ENCODE data around the gene RHAG. TPM values are rescaled to one million over a fixed set of nuclear protein-coding genes. Genes with fewer than 3 reads are reported as not detected.

Gene RHAG
- not detected in 3 replicates for total RNA-seq

DNA sequence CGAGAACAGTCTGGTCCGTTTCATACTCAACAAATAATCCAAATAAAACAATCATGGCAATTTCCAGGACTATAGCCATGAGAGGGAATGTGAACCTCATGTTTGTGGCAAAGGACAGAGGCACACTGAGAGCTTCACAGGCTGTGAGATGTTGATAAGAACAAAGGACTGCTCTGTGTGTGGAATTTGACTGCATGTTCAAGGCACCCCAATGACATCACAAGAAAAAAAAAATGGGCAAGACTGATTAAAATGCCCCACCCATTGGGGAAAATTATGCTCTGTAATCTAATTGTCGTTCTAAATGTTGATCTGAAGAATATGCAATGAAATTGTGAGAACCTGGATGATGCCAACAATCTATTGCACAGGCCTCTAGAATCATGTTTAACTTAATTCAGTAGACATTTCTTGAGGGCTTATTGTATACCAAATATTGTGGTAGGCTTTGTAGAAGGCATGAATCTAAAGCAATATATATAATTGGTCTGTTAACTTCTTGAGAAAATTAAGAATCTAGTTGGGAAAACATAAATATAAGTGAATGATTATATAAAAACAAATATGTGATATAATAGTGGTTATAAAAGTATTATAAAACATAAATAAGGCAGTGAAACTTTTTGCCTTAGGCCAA, at the start of gene RHAG:
Gene RHAG (minus strand): TSS at position 127 of the 637 bp plus-strand sequence. CDS start 27 bp downstream, at position 100.
- H3K4me3 Mint-ChIP-seq: no peak within 1 kb of the TSS
- H3K27ac Mint-ChIP-seq: no peak within 1 kb of the TSS
- H3K27me3 Mint-ChIP-seq (ENCODE audit: low read depth): no peaks in the 10 kb centered on the region
- peaks cover 3% of the 10 kb centered on the region for H3K4me1 Mint-ChIP-seq
- H3K36me3 Mint-ChIP-seq: no peaks in the 10 kb centered on the region
- TF ChIP-seq, protein P1, sequence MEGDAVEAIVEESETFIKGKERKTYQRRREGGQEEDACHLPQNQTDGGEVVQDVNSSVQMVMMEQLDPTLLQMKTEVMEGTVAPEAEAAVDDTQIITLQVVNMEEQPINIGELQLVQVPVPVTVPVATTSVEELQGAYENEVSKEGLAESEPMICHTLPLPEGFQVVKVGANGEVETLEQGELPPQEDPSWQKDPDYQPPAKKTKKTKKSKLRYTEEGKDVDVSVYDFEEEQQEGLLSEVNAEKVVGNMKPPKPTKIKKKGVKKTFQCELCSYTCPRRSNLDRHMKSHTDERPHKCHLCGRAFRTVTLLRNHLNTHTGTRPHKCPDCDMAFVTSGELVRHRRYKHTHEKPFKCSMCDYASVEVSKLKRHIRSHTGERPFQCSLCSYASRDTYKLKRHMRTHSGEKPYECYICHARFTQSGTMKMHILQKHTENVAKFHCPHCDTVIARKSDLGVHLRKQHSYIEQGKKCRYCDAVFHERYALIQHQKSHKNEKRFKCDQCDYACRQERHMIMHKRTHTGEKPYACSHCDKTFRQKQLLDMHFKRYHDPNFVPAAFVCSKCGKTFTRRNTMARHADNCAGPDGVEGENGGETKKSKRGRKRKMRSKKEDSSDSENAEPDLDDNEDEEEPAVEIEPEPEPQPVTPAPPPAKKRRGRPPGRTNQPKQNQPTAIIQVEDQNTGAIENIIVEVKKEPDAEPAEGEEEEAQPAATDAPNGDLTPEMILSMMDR (IDR thresholded peaks at IDR 0.05; ENCODE audit: unreplicated experiment): no peak
- no peaks in the 10 kb centered on the region for H3K9me3 Mint-ChIP-seq
- DNase-seq (ENCODE audit: low spot score in 2 of 2, unreplicated experiment in 2 of 2): no peak

DNA sequence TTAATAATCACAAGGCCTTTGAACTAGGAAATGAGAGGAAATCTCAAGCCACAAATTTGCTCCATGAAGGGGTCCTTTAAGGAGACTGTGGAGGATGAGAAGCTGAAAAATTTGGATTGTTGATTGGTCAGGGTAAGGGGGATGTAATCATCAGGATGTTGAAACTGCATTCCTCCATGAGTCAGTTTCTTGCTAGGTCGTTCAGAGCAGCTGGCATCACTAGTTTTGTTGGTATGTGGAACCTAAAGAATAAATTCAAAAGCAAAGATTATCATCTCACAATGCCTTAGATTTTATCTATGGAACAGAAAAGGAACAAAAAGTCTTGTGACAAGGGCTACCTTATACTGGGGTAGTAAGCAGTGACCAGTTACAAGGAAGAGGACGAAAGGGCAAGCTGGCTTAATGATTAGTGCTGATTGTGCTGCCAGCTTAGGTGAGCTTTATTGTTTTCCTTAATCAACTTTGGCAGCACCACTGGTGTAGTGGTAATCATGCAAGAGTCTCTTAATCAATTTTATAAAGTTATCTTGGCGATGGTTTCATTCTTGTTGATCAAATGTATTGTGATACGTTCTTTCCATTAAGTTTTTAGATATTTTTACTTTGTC, 40.1 kb upstream of the RHAG start:
- H3K9me3 Mint-ChIP-seq: peaks cover 10% of the 10 kb centered on the region
- TF ChIP-seq, protein P1 (IDR thresholded peaks at IDR 0.05; ENCODE audit: unreplicated experiment): no peak
- DNase-seq (ENCODE audit: low spot score in 2 of 2, unreplicated experiment in 2 of 2): no peak
- H3K27me3 Mint-ChIP-seq (ENCODE audit: low read depth): peaks cover 6% of the 10 kb centered on the region
- H3K4me1 Mint-ChIP-seq: peaks cover 15% of the 10 kb centered on the region
- no peak overlapping the region for H3K27ac Mint-ChIP-seq
- H3K4me3 Mint-ChIP-seq: no peak overlapping the region
- H3K36me3 Mint-ChIP-seq: peaks cover 2% of the 10 kb centered on the region

DNA sequence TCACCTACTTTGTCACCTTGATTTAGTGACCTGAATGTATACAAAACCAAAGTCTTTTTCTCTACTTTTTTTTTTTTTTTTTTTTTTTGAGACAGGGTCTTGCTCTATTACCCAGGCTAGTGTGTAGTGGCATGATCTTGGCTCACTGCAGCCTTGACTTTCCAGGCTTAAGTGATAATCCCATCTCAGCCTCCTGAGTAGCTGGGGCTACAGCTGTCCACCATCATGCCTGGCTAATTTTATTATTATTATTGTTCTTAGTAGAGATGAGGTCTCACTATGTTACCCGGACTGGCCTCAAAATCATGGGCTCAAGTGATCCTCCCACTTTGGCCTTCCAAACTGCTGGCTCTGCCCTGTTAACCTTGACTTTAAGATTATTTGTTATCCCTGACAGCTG, 39.2 kb upstream of the RHAG start:
- Mint-ChIP-seq H3K9me3 (peaks cover 15% of the 10 kb centered on the region), H3K27me3 (ENCODE audit: low read depth) (peaks cover 6% of the 10 kb centered on the region), H3K27ac (no peak overlapping the region), H3K4me3 (no peak overlapping the region), H3K4me1 (peaks cover 15% of the 10 kb centered on the region), H3K36me3 (peaks cover 8% of the 10 kb centered on the region)
- TF ChIP-seq, protein P1 (IDR thresholded peaks at IDR 0.05; ENCODE audit: unreplicated experiment): no peak
- no peak for DNase-seq (ENCODE audit: low spot score in 2 of 2, unreplicated experiment in 2 of 2)

DNA sequence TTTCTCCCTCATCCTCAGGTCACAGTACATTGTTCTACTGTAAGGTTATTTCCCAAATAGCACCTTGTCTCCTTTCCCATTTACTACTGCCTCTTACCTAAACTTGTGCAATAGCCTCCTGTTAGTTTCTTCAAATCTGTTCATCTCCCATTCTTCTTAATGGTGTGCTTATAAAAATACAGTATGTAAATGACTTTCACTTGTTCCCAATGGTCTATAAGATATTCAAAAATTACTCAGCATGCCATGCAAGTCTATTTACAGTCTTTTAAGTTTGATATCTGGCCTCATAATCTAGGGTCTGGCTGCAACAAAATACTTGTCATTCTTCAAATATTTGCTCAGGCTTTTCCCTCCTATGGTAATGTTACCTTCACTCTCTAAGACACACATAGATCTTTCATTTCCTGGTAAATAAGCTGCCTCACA, 31.5 kb upstream of the RHAG start:
- no peak overlapping the region for H3K27ac Mint-ChIP-seq
- H3K4me1 Mint-ChIP-seq: peaks cover 15% of the 10 kb centered on the region
- H3K36me3 Mint-ChIP-seq: peaks cover 8% of the 10 kb centered on the region
- H3K27me3 Mint-ChIP-seq (ENCODE audit: low read depth): no peaks in the 10 kb centered on the region
- TF ChIP-seq, protein P1 (IDR thresholded peaks at IDR 0.05; ENCODE audit: unreplicated experiment): no peak
- DNase-seq (ENCODE audit: low spot score in 2 of 2, unreplicated experiment in 2 of 2): no peak
- peaks cover 15% of the 10 kb centered on the region for H3K9me3 Mint-ChIP-seq
- no peak overlapping the region for H3K4me3 Mint-ChIP-seq

DNA sequence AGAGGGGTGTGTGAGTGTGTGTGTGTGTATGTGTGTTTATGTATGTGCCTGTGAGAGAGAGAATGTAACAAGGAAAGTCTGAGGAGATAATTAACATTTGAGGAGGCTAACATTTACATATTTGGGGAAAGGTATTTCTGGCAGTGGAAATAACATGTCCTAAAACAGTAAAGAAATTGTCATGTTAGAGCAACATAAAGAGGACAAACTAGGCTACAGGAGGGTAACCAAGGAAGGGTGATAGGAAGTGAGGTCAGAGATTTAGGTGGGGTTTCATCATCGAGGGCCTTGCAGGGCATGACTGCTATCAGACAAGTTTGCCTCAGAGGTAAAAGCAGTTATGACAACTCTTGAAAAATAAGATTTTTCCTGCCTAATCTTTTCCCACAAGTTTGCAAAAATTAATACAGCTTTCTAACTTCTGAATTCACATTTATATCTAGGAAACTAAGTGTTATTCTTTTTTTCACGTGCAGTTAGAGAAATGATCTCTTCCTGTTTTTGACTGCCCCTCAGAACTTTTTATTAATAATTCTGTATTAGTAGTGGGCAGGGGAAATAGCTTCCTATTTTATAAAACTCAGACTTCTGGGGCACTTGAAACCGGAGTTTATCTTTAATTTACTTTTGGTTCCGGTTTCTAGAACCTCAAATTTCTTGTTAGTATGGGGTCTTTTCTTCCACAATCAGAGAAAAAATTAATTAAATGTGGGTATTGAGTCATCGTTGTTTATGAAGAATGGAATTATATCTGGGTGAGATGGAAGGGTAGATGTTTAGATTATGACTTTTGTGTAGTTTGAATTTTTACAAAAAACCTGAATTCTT, 30.5 kb upstream of the RHAG start:
- peaks cover 24% of the 10 kb centered on the region for H3K4me1 Mint-ChIP-seq
- peaks cover 15% of the 10 kb centered on the region for H3K9me3 Mint-ChIP-seq
- TF ChIP-seq, protein P1 (IDR thresholded peaks at IDR 0.05; ENCODE audit: unreplicated experiment): no peak
- H3K36me3 Mint-ChIP-seq: peaks cover 6% of the 10 kb centered on the region
- no peak overlapping the region for H3K4me3 Mint-ChIP-seq
- no peaks in the 10 kb centered on the region for H3K27me3 Mint-ChIP-seq (ENCODE audit: low read depth)
- peak overlapping the region; percentile 78 for H3K27ac Mint-ChIP-seq
- DNase-seq (ENCODE audit: low spot score in 2 of 2, unreplicated experiment in 2 of 2): no peak

Data from mesothelial cell of epicardium (in vitro differentiated cells).